Colonic mucosa (tissue), 4 donors: ENCODE data around the gene RHOF. TPM values are rescaled to one million over a fixed set of nuclear protein-coding genes. Genes with fewer than 3 reads are reported as not detected.

Source experiments
- DNase-seq: peaks from one replicate; pipeline ENCODE4 v3.0.0-alpha.2; 2020
- H3K27ac ChIP-seq: fragments of 200-600 bp; one replicate; pipeline ENCODE4 v1.8.0; 2021
- H3K27me3 ChIP-seq: fragments of 200-600 bp; one replicate; pipeline ENCODE4 v1.8.0; 2021
- H3K36me3 ChIP-seq: fragments of 200-600 bp; one replicate; pipeline ENCODE4 v1.8.0; 2021
- H3K4me1 ChIP-seq: fragments of 200-600 bp; one replicate; pipeline ENCODE4 v1.8.0; 2021; ENCODE audit warnings: mild to moderate bottlenecking
- H3K4me3 ChIP-seq: fragments of 200-600 bp; one replicate; pipeline ENCODE4 v1.8.0; 2021
- H3K9ac ChIP-seq, 2 donors: one replicate each; pipeline ENCODE4 v1.7.0; 2013; ENCODE audit warnings: control low read depth in 2 of 2, low read depth in 2 of 2, low read length in 2 of 2
- H3K9me3 ChIP-seq: fragments of 200-600 bp; one replicate; pipeline ENCODE4 v1.8.0; 2021
- intact Hi-C: fragments of 100-400 bp; cut with DNase I; formaldehyde crosslinking; loops from one replicate; pipeline ENCODE4 v1.14.1; 2022
- total RNA-seq, 2 donors: library from RNA; stranded (reverse); fragmentation: NEBNext Ultra II Directional in 1 of 2; extraction: Animal tissue kit (Norgen Biotek cat#: 25700) in 1 of 2; gene quantifications; one replicate each; pipeline ENCODE4 v1.2.1, GENCODE V29; 2021
- TF ChIP-seq, protein P1 (sequence below): fragments of 200-600 bp; IDR thresholded peaks from one replicate; pipeline ENCODE4 v1.8.0; 2022; ENCODE audit warnings: antibody characterized with exemption, mild to moderate bottlenecking
- donor health status: healthy.
- donor health status: DM: no; HTN: no; CAD: no.
- donor health status: DM: no; HTN: no; CAD: no.

RHOF gene
- total RNA-seq, 2 donors from 2014 or later = 58.0 to 74.5 TPM

GRCh38 chr12:121828306-121828705 lies 34.8 kb upstream of the RHOF start:
- TF ChIP-seq, protein P1, sequence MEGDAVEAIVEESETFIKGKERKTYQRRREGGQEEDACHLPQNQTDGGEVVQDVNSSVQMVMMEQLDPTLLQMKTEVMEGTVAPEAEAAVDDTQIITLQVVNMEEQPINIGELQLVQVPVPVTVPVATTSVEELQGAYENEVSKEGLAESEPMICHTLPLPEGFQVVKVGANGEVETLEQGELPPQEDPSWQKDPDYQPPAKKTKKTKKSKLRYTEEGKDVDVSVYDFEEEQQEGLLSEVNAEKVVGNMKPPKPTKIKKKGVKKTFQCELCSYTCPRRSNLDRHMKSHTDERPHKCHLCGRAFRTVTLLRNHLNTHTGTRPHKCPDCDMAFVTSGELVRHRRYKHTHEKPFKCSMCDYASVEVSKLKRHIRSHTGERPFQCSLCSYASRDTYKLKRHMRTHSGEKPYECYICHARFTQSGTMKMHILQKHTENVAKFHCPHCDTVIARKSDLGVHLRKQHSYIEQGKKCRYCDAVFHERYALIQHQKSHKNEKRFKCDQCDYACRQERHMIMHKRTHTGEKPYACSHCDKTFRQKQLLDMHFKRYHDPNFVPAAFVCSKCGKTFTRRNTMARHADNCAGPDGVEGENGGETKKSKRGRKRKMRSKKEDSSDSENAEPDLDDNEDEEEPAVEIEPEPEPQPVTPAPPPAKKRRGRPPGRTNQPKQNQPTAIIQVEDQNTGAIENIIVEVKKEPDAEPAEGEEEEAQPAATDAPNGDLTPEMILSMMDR = no peak
- intact Hi-C loops = no loop called here
- no peak overlapping the region for H3K4me3 ChIP-seq
- H3K27me3 ChIP-seq = no peaks in the 10 kb centered on the region
- no peak overlapping the region for H3K27ac ChIP-seq
- peaks cover 20% of the 10 kb centered on the region for H3K36me3 ChIP-seq
- H3K4me1 ChIP-seq = no peaks in the 10 kb centered on the region
- H3K9ac ChIP-seq = no peak overlapping the region
- DNase-seq = no peak
- no peaks in the 10 kb centered on the region for H3K9me3 ChIP-seq

- intact Hi-C loops = no loop called here
- TF ChIP-seq, protein P1 = no peak
- Histone ChIP-seq H3K9me3 (no peaks in the 10 kb centered on the region), H3K4me1 (no peaks in the 10 kb centered on the region), H3K27ac (no peak overlapping the region), H3K4me3 (no peak overlapping the region), H3K27me3 (no peaks in the 10 kb centered on the region), H3K36me3 (peaks cover 20% of the 10 kb centered on the region), H3K9ac (no peak overlapping the region)
- DNase-seq = no peak
Measured at GRCh38 chr12:121827351-121828099, 34.0 kb upstream of the RHOF start.

DNA sequence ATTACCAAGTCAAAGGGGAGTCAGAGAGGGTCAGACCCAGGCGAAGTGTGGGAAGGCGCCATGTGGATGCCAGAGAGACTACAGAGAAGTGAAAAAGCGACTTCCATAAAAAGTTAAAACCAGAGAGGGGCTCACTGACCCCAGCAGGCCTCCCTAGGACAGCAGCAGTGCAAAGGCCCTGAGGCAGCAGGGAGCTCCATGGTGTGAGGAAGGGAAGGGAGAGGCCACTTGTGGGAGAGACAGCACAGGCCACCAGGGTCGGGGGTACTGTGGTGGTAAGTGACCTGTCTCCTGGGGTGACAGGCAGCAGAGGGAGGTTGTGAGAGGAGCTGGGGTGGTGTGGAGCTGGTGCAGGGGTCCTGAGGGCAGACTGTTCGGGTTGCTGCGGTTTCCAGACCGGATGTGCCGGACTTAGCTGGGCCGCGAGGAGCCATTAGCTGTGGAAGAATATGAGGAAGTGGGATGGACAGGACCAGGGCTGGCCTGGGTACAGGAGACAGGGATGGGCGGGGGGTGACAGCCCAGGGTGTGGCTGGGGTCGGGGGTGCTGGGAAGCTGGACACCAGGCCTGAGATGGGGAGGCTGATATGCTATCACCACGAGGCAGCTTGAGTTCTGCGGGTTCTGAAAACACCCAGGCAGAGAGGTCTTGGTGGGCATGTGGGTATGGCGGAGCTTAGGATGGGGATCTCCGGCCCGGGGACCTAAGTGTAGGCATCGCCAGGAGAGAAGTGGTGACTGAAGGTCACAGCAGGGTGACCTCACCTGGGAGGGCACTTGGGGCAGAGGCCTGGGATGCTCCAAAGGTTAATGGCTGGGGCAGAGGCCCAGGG lies 33.0 kb upstream of the RHOF start:
- H3K27me3 ChIP-seq = no peaks in the 10 kb centered on the region
- intact Hi-C loops = no loop called here
- no peaks in the 10 kb centered on the region for H3K9me3 ChIP-seq
- H3K4me3 ChIP-seq = no peak overlapping the region
- DNase-seq = no peak
- H3K27ac ChIP-seq = no peak overlapping the region
- TF ChIP-seq, protein P1 = no peak
- no peaks in the 10 kb centered on the region for H3K4me1 ChIP-seq
- H3K9ac ChIP-seq = no peak overlapping the region
- H3K36me3 ChIP-seq = peaks cover 25% of the 10 kb centered on the region

GRCh38 chr12:121825041-121825523 lies 31.6 kb upstream of the RHOF start:
- Histone ChIP-seq H3K9me3 (no peaks in the 10 kb centered on the region), H3K27ac (no peak overlapping the region), H3K9ac (no peak overlapping the region), H3K4me3 (no peak overlapping the region), H3K4me1 (no peaks in the 10 kb centered on the region), H3K36me3 (peaks cover 25% of the 10 kb centered on the region), H3K27me3 (no peaks in the 10 kb centered on the region)
- DNase-seq = no peak
- TF ChIP-seq, protein P1 = no peak
- intact Hi-C loops = no loop called here

- TF ChIP-seq, protein P1 = no peak
- intact Hi-C loops = no loop called here
- no peak overlapping the region for H3K27ac ChIP-seq
- peaks cover 33% of the 10 kb centered on the region for H3K36me3 ChIP-seq
- DNase-seq = no peak
- no peaks in the 10 kb centered on the region for H3K4me1 ChIP-seq
- no peaks in the 10 kb centered on the region for H3K9me3 ChIP-seq
- no peak overlapping the region for H3K4me3 ChIP-seq
- no peaks in the 10 kb centered on the region for H3K27me3 ChIP-seq
- H3K9ac ChIP-seq = no peak overlapping the region
Measured at GRCh38 chr12:121823727-121824115, 30.2 kb upstream of the RHOF start.
